PFSK-1 (cell line): ENCODE results near the gene NUDT1.

Experiments used
- SIN3A ChIP-seq: IDR thresholded peaks from 2 replicates; pipeline ENCODE4 v1.6.1; 2012; ENCODE audit warnings: mild to moderate bottlenecking, low read length, moderate library complexity, borderline replicate concordance; ENCODE audit not compliant: insufficient read depth
- TAF1 ChIP-seq: IDR thresholded peaks from 2 replicates; pipeline ENCODE4 v1.6.1; 2012; ENCODE audit warnings: low read length, control low read depth, borderline replicate concordance; ENCODE audit not compliant: insufficient read depth

- no peak for TF ChIP-seq TAF1
- no peak for TF ChIP-seq SIN3A
These were observed 13.1 kb upstream of the NUDT1 start for GRCh38 chr7:2228921-2229320.
